ENCODE measurements around the gene CFAP77. TPM values are rescaled to one million over a fixed set of nuclear protein-coding genes. Genes with fewer than 3 reads are reported as not detected.

Gene CFAP77
- total and polyA plus RNA-seq, 2 donors from 2014 or later: 0.50 TPM; not detected in 1

- TF ChIP-seq, protein P1, sequence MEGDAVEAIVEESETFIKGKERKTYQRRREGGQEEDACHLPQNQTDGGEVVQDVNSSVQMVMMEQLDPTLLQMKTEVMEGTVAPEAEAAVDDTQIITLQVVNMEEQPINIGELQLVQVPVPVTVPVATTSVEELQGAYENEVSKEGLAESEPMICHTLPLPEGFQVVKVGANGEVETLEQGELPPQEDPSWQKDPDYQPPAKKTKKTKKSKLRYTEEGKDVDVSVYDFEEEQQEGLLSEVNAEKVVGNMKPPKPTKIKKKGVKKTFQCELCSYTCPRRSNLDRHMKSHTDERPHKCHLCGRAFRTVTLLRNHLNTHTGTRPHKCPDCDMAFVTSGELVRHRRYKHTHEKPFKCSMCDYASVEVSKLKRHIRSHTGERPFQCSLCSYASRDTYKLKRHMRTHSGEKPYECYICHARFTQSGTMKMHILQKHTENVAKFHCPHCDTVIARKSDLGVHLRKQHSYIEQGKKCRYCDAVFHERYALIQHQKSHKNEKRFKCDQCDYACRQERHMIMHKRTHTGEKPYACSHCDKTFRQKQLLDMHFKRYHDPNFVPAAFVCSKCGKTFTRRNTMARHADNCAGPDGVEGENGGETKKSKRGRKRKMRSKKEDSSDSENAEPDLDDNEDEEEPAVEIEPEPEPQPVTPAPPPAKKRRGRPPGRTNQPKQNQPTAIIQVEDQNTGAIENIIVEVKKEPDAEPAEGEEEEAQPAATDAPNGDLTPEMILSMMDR (IDR thresholded peaks at IDR 0.05; ENCODE audit: borderline replicate concordance, extremely low read depth, insufficient read depth): no peak
- Histone ChIP-seq H3K4me3 (ENCODE audit: low read length in 3 of 3) (no peak overlapping the region), H3K4me1 (ENCODE audit: control insufficient read depth in 2 of 3, insufficient read depth in 2 of 3, low read depth in 1 of 3, low read length in 3 of 3) (no peaks in the 10 kb centered on the region), H3K27ac (ENCODE audit: low read depth in 2 of 2, low read length in 2 of 2) (no peak overlapping the region), H3K27me3 (ENCODE audit: control insufficient read depth, insufficient read depth, low read length) (no peaks in the 10 kb centered on the region), H3K36me3 (ENCODE audit: control insufficient read depth in 2 of 3, insufficient read depth in 3 of 3, low read length in 3 of 3) (peaks cover 0 to 21% (median 20%) of the 10 kb centered on the region in 3 donors), H3K9me3 (ENCODE audit: control insufficient read depth in 2 of 3, insufficient read depth in 1 of 3, low read length in 3 of 3) (no peaks in the 10 kb centered on the region), H3K9ac (ENCODE audit: low read length in 3 of 3) (no peak overlapping the region)
- FAIRE-seq (no peak), DNase-seq (no peak)
- intact Hi-C loops (cut with DNase I): no loop called here
These were observed 192.2 kb downstream of the CFAP77 start for GRCh38 chr9:132602207-132602606.

GRCh38 chr9:132605387-132605786 is 195.4 kb downstream of the CFAP77 start:
- TF ChIP-seq, protein P1 (IDR thresholded peaks at IDR 0.05; ENCODE audit: borderline replicate concordance, extremely low read depth, insufficient read depth): no peak
- peaks cover 0 to 21% (median 20%) of the 10 kb centered on the region in 3 donors for H3K36me3 ChIP-seq (ENCODE audit: control insufficient read depth in 2 of 3, insufficient read depth in 3 of 3, low read length in 3 of 3)
- H3K9me3 ChIP-seq (ENCODE audit: control insufficient read depth in 2 of 3, insufficient read depth in 1 of 3, low read length in 3 of 3): no peaks in the 10 kb centered on the region
- no peak overlapping the region for H3K27ac ChIP-seq (ENCODE audit: low read depth in 2 of 2, low read length in 2 of 2)
- no peaks in the 10 kb centered on the region for H3K27me3 ChIP-seq (ENCODE audit: control insufficient read depth, insufficient read depth, low read length)
- no peak overlapping the region for H3K9ac ChIP-seq (ENCODE audit: low read length in 3 of 3)
- DNase-seq (no peak), FAIRE-seq (no peak)
- H3K4me3 ChIP-seq (ENCODE audit: low read length in 3 of 3): no peak overlapping the region
- H3K4me1 ChIP-seq (ENCODE audit: control insufficient read depth in 2 of 3, insufficient read depth in 2 of 3, low read depth in 1 of 3, low read length in 3 of 3): no peaks in the 10 kb centered on the region
- intact Hi-C loops (cut with DNase I): no loop called here

DNA sequence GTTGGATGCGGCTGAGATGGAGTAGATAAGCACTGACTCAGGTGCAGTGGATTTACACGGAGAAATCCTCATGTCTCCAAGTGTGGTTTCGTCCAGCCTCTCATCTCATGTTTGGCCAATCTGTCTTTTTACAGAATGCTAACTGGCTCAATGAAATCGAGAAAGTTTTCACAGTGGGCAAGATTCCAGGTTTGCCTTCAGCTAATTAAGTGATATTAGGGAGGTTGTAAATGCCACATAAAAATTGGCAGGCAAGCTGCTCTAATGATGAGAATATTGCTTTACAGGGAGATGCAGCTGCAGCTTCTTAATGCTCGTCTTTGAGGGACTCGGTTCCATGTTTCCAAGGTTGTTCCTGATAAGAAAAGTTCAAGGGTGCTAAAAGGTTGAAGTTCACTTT is 196.1 kb downstream of the CFAP77 start:
- Histone ChIP-seq H3K4me3 (ENCODE audit: low read length in 3 of 3) (no peak overlapping the region), H3K9ac (ENCODE audit: low read length in 3 of 3) (no peak overlapping the region), H3K27ac (ENCODE audit: low read depth in 2 of 2, low read length in 2 of 2) (no peak overlapping the region), H3K4me1 (ENCODE audit: control insufficient read depth in 2 of 3, insufficient read depth in 2 of 3, low read depth in 1 of 3, low read length in 3 of 3) (no peaks in the 10 kb centered on the region), H3K36me3 (ENCODE audit: control insufficient read depth in 2 of 3, insufficient read depth in 3 of 3, low read length in 3 of 3) (peaks cover 0 to 19% (median 15%) of the 10 kb centered on the region in 3 donors), H3K27me3 (ENCODE audit: control insufficient read depth, insufficient read depth, low read length) (no peaks in the 10 kb centered on the region), H3K9me3 (ENCODE audit: control insufficient read depth in 2 of 3, insufficient read depth in 1 of 3, low read length in 3 of 3) (no peaks in the 10 kb centered on the region)
- DNase-seq (no peak), FAIRE-seq (no peak)
- intact Hi-C loops (cut with DNase I): no loop called here
- TF ChIP-seq, protein P1 (IDR thresholded peaks at IDR 0.05; ENCODE audit: borderline replicate concordance, extremely low read depth, insufficient read depth): no peak

DNA sequence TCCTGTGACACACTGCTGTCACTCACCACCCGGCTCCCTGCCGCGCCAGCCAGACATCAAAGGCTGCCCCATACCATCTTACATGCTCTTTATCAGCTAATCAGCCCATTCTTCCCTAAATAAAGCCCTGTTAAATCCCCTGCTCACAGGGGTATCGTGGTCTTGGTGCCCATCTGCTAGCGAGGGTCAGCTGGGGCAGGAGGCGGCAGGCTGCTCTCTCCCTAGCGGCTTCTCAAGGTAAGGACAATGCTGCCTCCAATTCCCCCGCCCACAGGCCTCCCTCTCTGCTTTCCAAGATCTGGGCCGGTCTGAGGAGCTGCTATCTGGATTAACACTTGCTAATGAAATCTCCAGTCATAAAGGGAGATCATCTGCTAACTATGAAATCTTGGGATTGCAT is 199.2 kb downstream of the CFAP77 start:
- TF ChIP-seq, protein P1 (IDR thresholded peaks at IDR 0.05; ENCODE audit: borderline replicate concordance, extremely low read depth, insufficient read depth): no peak
- FAIRE-seq: no peak
- H3K27me3 ChIP-seq (ENCODE audit: control insufficient read depth, insufficient read depth, low read length): no peaks in the 10 kb centered on the region

More for the DNA sequence above, 199.2 kb downstream of the CFAP77 start:
- Histone ChIP-seq H3K27ac (ENCODE audit: low read depth in 2 of 2, low read length in 2 of 2) (no peak overlapping the region), H3K9ac (ENCODE audit: low read length in 3 of 3) (no peak overlapping the region), H3K4me1 (ENCODE audit: control insufficient read depth in 2 of 3, insufficient read depth in 2 of 3, low read depth in 1 of 3, low read length in 3 of 3) (no peaks in the 10 kb centered on the region), H3K9me3 (ENCODE audit: control insufficient read depth in 2 of 3, insufficient read depth in 1 of 3, low read length in 3 of 3) (no peaks in the 10 kb centered on the region), H3K4me3 (ENCODE audit: low read length in 3 of 3) (no peak overlapping the region), H3K36me3 (ENCODE audit: control insufficient read depth in 2 of 3, insufficient read depth in 3 of 3, low read length in 3 of 3) (peaks cover 2 to 20% (median 17%) of the 10 kb centered on the region in 3 donors)
- no peak for DNase-seq
- intact Hi-C loops (cut with DNase I): no loop called here
